GM12865 (cell line): ENCODE results near the gene FARP1.

Experiments
- DNase-seq: peaks from one replicate; pipeline ENCODE4 v3.0.0; 2010; ENCODE audit warnings: low read depth
- H3K4me3 ChIP-seq: 2 replicates; pipeline ENCODE4 v1.5.1; 2011; ENCODE audit warnings: mild to moderate bottlenecking, low read depth, low read length, control low read depth
- CTCF ChIP-seq: IDR thresholded peaks from 2 replicates; pipeline ENCODE4 v1.5.1; 2011; ENCODE audit warnings: low read length, control low read depth, low read depth, inconsistent platforms; ENCODE audit not compliant: insufficient read depth; ENCODE audit errors: missing control alignments

FARP1 gene

GRCh38 chr13:98216135-98216565, 73.3 kb downstream of the FARP1 start:
- H3K4me3 ChIP-seq, result no peak overlapping the region; the same call in 1 of the 2 replicates
- peak; percentile 23 for DNase-seq
- no peak for TF ChIP-seq CTCF

- DNase-seq, result peak; percentile 39
- H3K4me3 ChIP-seq, result peak overlapping the region; percentile 18
- TF ChIP-seq CTCF, result no peak
These were observed 73.9 kb downstream of the FARP1 start for GRCh38 chr13:98216711-98217285.

- DNase-seq, result no peak
- no peak for TF ChIP-seq CTCF
- no peak overlapping the region for H3K4me3 ChIP-seq
These were observed 74.7 kb downstream of the FARP1 start for GRCh38 chr13:98217597-98217996.

GRCh38 chr13:98219685-98220084, 76.8 kb downstream of the FARP1 start:
- no peak overlapping the region for H3K4me3 ChIP-seq
- TF ChIP-seq CTCF, result no peak
- DNase-seq, result no peak

GRCh38 chr13:98220271-98220791, 77.4 kb downstream of the FARP1 start:
- no peak overlapping the region for H3K4me3 ChIP-seq
- no peak for TF ChIP-seq CTCF
- DNase-seq, result no peak

GRCh38 chr13:98221234-98221633, 78.3 kb downstream of the FARP1 start:
- no peak overlapping the region for H3K4me3 ChIP-seq
- no peak for DNase-seq
- TF ChIP-seq CTCF, result no peak

GRCh38 chr13:98222081-98222554, 79.2 kb downstream of the FARP1 start:
- no peak overlapping the region for H3K4me3 ChIP-seq
- no peak for TF ChIP-seq CTCF
- DNase-seq, result no peak
